Lower leg skin (tissue), 4 donors: ENCODE data around the gene LIPC. TPM values are rescaled to one million over a fixed set of nuclear protein-coding genes. Genes with fewer than 3 reads are reported as not detected.

Experiments used
- DNase-seq, 2 donors: peaks; one replicate each; pipeline ENCODE4 v3.0.0-alpha.2; 2019; ENCODE audit warnings: low spot score in 2 of 2
- H3K4me3 ChIP-seq: fragments of 200-600 bp; sonication (generic); 2 replicates; pipeline ENCODE4 v1.5.1; 2017; ENCODE audit warnings: mild to moderate bottlenecking, low read depth; ENCODE audit not compliant: poor library complexity, severe bottlenecking
- CTCF ChIP-seq, 3 donors: fragments of 450-650 bp; IDR thresholded peaks; one replicate each; pipeline ENCODE4 v1.5.1; 2016; ENCODE audit warnings: antibody characterized with exemption in 3 of 3, mild to moderate bottlenecking in 3 of 3, moderate library complexity in 2 of 3
- POLR2A ChIP-seq, 2 donors: fragments of 450-650 bp; IDR thresholded peaks; one replicate each; pipeline ENCODE4 v1.6.1; 2016 to 2017; ENCODE audit warnings: antibody characterized with exemption in 2 of 2, mild to moderate bottlenecking in 1 of 2, moderate library complexity in 1 of 2
- whole genome bisulfite sequencing, 2 donors: methylation state at CpG; one replicate each; pipeline ENCODE4 v1.1.5; 2018; 5-methylcytosine and 5-hydroxymethylcytosine counted together
- intact Hi-C: fragments of 100-400 bp; cut with DNase I; formaldehyde crosslinking; loops from one replicate; pipeline ENCODE4 v1.15.0; 2023; ENCODE audit warnings: low total_unique reads
- total RNA-seq, 4 donors: library from RNA; depleted of rRNA; stranded (reverse); fragments of >200 nt; gene quantifications; one replicate each; pipeline ENCODE4 v1.1.0, GENCODE V29; 2016

Gene LIPC
- total RNA-seq, 4 donors from 2014 or later = 0.13 to 0.71 TPM; not detected in 2

- no peak for DNase-seq
- intact Hi-C loops = loop anchor here (10.0 kb wide), 1 partner anchor 114 kb away; no protein-coding TSS in a partner anchor
- WGBS, 2 donors = 96% methylated on average over 5 of the region's 5 CpGs
- TF ChIP-seq CTCF (IDR thresholded peaks at IDR 0.05) (no peak), POLR2A (IDR thresholded peaks at IDR 0.05) (no peak)
- no peak overlapping the region for H3K4me3 ChIP-seq
Observed at GRCh38 chr15:58430224-58430787, 1.5 kb upstream of the LIPC start.

- TF ChIP-seq POLR2A (IDR thresholded peaks at IDR 0.05) = no peak
- TF ChIP-seq CTCF (IDR thresholded peaks at IDR 0.05) = no peak
- DNase-seq = no peak
- intact Hi-C loops = loop anchor here (10.0 kb wide), 1 partner anchor 112 kb away; no protein-coding TSS in a partner anchor
- WGBS, 2 donors = 40 to 51% methylated on average over 7 of the region's 7 CpGs
- no peak overlapping the region for H3K4me3 ChIP-seq
Observed at GRCh38 chr15:58432401-58432800, 610 bp downstream of the LIPC start.

GRCh38 chr15:58433597-58434333 lies 2.0 kb downstream of the LIPC start:
- 68 to 73% methylated on average over 4 of the region's 4 CpGs for WGBS, 2 donors
- peak in 1 of 2 donors; percentile 84 for DNase-seq
- TF ChIP-seq POLR2A (IDR thresholded peaks at IDR 0.05) (no peak), CTCF (IDR thresholded peaks at IDR 0.05) (no peak)
- intact Hi-C loops = loop anchor here (10.0 kb wide), 1 partner anchor 111 kb away; no protein-coding TSS in a partner anchor
- no peak overlapping the region for H3K4me3 ChIP-seq

- WGBS, 2 donors = 83 to 90% methylated on average over 10 of the region's 10 CpGs
- no peak for TF ChIP-seq POLR2A (IDR thresholded peaks at IDR 0.05)
- no peak for TF ChIP-seq CTCF (IDR thresholded peaks at IDR 0.05)
- intact Hi-C loops = loop anchor here (10.0 kb wide), 1 partner anchor 110 kb away; no protein-coding TSS in a partner anchor
Observed at GRCh38 chr15:58434334-58434875, 2.6 kb downstream of the LIPC start.

GRCh38 chr15:58436552-58436951 lies 4.8 kb downstream of the LIPC start:
- TF ChIP-seq CTCF (IDR thresholded peaks at IDR 0.05) (no peak), POLR2A (IDR thresholded peaks at IDR 0.05) (no peak)
- DNase-seq = no peak
- WGBS, 2 donors = 73 to 99% methylated on average over 4 of the region's 4 CpGs
- no peak overlapping the region for H3K4me3 ChIP-seq
- intact Hi-C loops = loop anchor here (10.0 kb wide), 1 partner anchor 108 kb away; no protein-coding TSS in a partner anchor

More at GRCh38 chr15:58434334-58434875, 2.6 kb downstream of the LIPC start:
- peak in 1 of 2 donors; percentile 46 for DNase-seq
- no peak overlapping the region for H3K4me3 ChIP-seq
